B cell (primary cell): ENCODE measurements around the gene SERPINB6. TPM values are rescaled to one million over a fixed set of nuclear protein-coding genes. Genes with fewer than 3 reads are reported as not detected.

Experiments used
- ATAC-seq: fragments of 200-7000 bp; cut with Tn5 transposase; one replicate; pipeline ENCODE4 v1.10.0; 2021; ENCODE audit warnings: low read depth, mild to moderate bottlenecking, moderate number of reproducible peaks, moderate library complexity
- CTCF ChIA-PET: fragments of 350-600 bp; sonication (Branson Sonifier 250); formaldehyde crosslinking; loops from one replicate; lab custom pipeline; 2021; ENCODE audit warnings: antibody characterized with exemption, inconsistent platforms; lab: Charles Lee
- POLR2A ChIA-PET: fragments of 350-600 bp; sonication (Branson Sonifier 250); formaldehyde crosslinking; loops from one replicate; lab custom pipeline; 2021; ENCODE audit warnings: antibody characterized with exemption; lab: Charles Lee
- DNase-seq: peaks from one replicate; pipeline ENCODE4 v3.0.0; 2013
- H2AFZ ChIP-seq: 2 replicates; pipeline ENCODE4 v1.6.1; 2012; ENCODE audit warnings: mild to moderate bottlenecking, low read depth, low read length; ENCODE audit not compliant: insufficient read depth, poor library complexity, severe bottlenecking
- H3K27ac ChIP-seq, 2 donors: 1 replicate in 1 of 2; 2 replicates in 1 of 2; pipeline ENCODE4 v1.5.1; 2012 to 2013; ENCODE audit warnings: low read length in 2 of 2, mild to moderate bottlenecking in 2 of 2, moderate library complexity in 1 of 2
- H3K27me3 ChIP-seq, 4 experiments: fragments of 200-600 bp in 1 of 4; sonication (generic) in 1 of 4; replicated peaks in 1 of 4; 1 replicate in 2 of 4; 2 replicates in 2 of 4; pipeline versions ENCODE4 v1.6.1 to v1.7.0; 2013 to 2016; ENCODE audit warnings: low read length in 3 of 4, mild to moderate bottlenecking in 2 of 4, mixed read lengths in 1 of 4, moderate library complexity in 1 of 4; ENCODE audit not compliant: insufficient read depth in 4 of 4, control insufficient read depth in 3 of 4; ENCODE audit errors: control extremely low read depth in 1 of 4
- H3K36me3 ChIP-seq, 2 experiments: replicated peaks in 1 of 2; 1 replicate in 1 of 2; 2 replicates in 1 of 2; pipeline versions ENCODE4 v1.6.1 to v1.7.1; 2013; ENCODE audit warnings: low read length in 1 of 2; ENCODE audit not compliant: insufficient read depth in 2 of 2, control insufficient read depth in 1 of 2; ENCODE audit errors: control extremely low read depth in 1 of 2, extremely low read depth in 1 of 2
- H3K4me1 ChIP-seq, 2 donors: fragments of 200-600 bp in 1 of 2; sonication (generic) in 1 of 2; 1 replicate in 1 of 2; 2 replicates in 1 of 2; pipeline versions ENCODE4 v1.5.1 to v1.6.1; 2013 to 2017; ENCODE audit warnings: low read length in 2 of 2; ENCODE audit not compliant: control insufficient read depth in 2 of 2, insufficient read depth in 2 of 2
- H3K4me2 ChIP-seq: replicated peaks from 2 replicates; pipeline ENCODE3; 2012; ENCODE audit warnings: mild to moderate bottlenecking, low read depth, low read length; ENCODE audit not compliant: poor library complexity, severe bottlenecking
- H3K4me3 ChIP-seq, 5 experiments: fragments of 200-600 bp in 1 of 5; sonication (generic) in 1 of 5; 1 replicate in 3 of 5; 2 replicates in 2 of 5; pipeline versions ENCODE4 v1.5.1 to v1.7.0; 2011 to 2016; ENCODE audit warnings: low read length in 4 of 5, mild to moderate bottlenecking in 4 of 5, low read depth in 2 of 5, control low read depth in 1 of 5, moderate library complexity in 1 of 5; ENCODE audit not compliant: insufficient read depth in 1 of 5; ENCODE audit errors: control extremely low read depth in 1 of 5, extremely low read depth in 1 of 5
- H3K79me2 ChIP-seq: fragments of 200-600 bp; sonication (generic); one replicate; pipeline ENCODE4 v1.6.0; 2016; ENCODE audit warnings: low read length; ENCODE audit not compliant: control insufficient read depth, insufficient read depth
- H3K9ac ChIP-seq: fragments of 200-600 bp; sonication (generic); 2 replicates; pipeline ENCODE4 v1.6.1; 2017; ENCODE audit warnings: mild to moderate bottlenecking, low read length, moderate library complexity
- H3K9me3 ChIP-seq, 3 donors: one replicate each; pipeline versions ENCODE4 v1.6.1 to v1.7.1; 2013; ENCODE audit warnings: low read length in 2 of 3; ENCODE audit not compliant: control insufficient read depth in 2 of 3, insufficient read depth in 1 of 3; ENCODE audit errors: control extremely low read depth in 1 of 3
- H4K20me1 ChIP-seq: 2 replicates; pipeline ENCODE4 v1.6.0; 2012; ENCODE audit warnings: mild to moderate bottlenecking, low read length; ENCODE audit not compliant: insufficient read depth, control insufficient read depth, poor library complexity, severe bottlenecking
- H3K27ac Mint-ChIP-seq: one replicate; pipeline ENCODE4 v1.8.0; 2021; ENCODE audit warnings: mixed read lengths
- H3K27me3 Mint-ChIP-seq: one replicate; pipeline ENCODE4 v1.8.0; 2021; ENCODE audit warnings: mixed read lengths
- H3K4me1 Mint-ChIP-seq: one replicate; pipeline ENCODE4 v1.8.0; 2021; ENCODE audit warnings: mixed read lengths
- H3K4me3 Mint-ChIP-seq: one replicate; pipeline ENCODE4 v1.8.0; 2021; ENCODE audit warnings: mixed read lengths
- H3K9me3 Mint-ChIP-seq: one replicate; pipeline ENCODE4 v1.8.0; 2022; ENCODE audit warnings: mixed read lengths; ENCODE audit not compliant: insufficient read depth
- EZH2 ChIP-seq: IDR thresholded peaks from 2 replicates; pipeline ENCODE4 v1.6.1; 2012; ENCODE audit warnings: borderline replicate concordance, low read depth, mild to moderate bottlenecking, moderate library complexity, low read length; ENCODE audit not compliant: insufficient read depth, poor library complexity, severe bottlenecking
- WGBS: methylation state at CpG from one replicate; pipeline ENCODE4 v1.1.5; 2013; ENCODE audit warnings: missing lambda C conversion rate; ENCODE audit not compliant: insufficient coverage; 5-methylcytosine and 5-hydroxymethylcytosine counted together
- intact Hi-C: fragments of 100-400 bp; cut with micrococcal nuclease; formaldehyde crosslinking; loops from one replicate; pipeline ENCODE4 v1.10.0; 2022
- polyA plus RNA-seq: library from polyadenylated mRNA; depleted of rRNA; stranded (reverse); fragments of >200 nt; gene quantifications from 2 replicates; pipeline ENCODE4 v1.2.3, GENCODE V29; 2012
- total RNA-seq, 2 donors: library from RNA; stranded (reverse); fragments of 120-200 nt in 1 of 2; gene quantifications; 1 replicate in 1 of 2; 2 replicates in 1 of 2; pipeline versions ENCODE4 v1.2.3 to v1.2.4, GENCODE V29; 2013 to 2022
- TF ChIP-seq, protein P1 (sequence below): fragments of 200-600 bp; IDR thresholded peaks from one replicate; pipeline ENCODE4 v1.8.0; 2022; ENCODE audit warnings: antibody characterized with exemption, mild to moderate bottlenecking

Gene SERPINB6
- total and polyA plus RNA-seq, 2 donors (not counting 1 experiment from before 2014, with no cell fraction given), result 35.2 to 58.5 TPM

GRCh38 chr6:2980465-2980855, 9.1 kb upstream of the SERPINB6 start:
- intact Hi-C loops, result no loop called here
- Histone ChIP-seq H3K36me3 (no peaks in the 10 kb centered on the region), H3K4me3 (no peak overlapping the region), H4K20me1 (no peaks in the 10 kb centered on the region), H2AFZ (no peak overlapping the region), H3K4me2 (no peak overlapping the region), H3K27me3 (peaks cover 0 to 20% (median 3%) of the 10 kb centered on the region in 4 experiments), H3K9ac (no peak overlapping the region), H3K9me3 (no peaks in the 10 kb centered on the region), H3K79me2 (no peaks in the 10 kb centered on the region), H3K4me1 (no peaks in the 10 kb centered on the region), H3K27ac (no peak overlapping the region)
- ATAC-seq (no peak), DNase-seq (no peak)
- TF ChIP-seq, protein P1, sequence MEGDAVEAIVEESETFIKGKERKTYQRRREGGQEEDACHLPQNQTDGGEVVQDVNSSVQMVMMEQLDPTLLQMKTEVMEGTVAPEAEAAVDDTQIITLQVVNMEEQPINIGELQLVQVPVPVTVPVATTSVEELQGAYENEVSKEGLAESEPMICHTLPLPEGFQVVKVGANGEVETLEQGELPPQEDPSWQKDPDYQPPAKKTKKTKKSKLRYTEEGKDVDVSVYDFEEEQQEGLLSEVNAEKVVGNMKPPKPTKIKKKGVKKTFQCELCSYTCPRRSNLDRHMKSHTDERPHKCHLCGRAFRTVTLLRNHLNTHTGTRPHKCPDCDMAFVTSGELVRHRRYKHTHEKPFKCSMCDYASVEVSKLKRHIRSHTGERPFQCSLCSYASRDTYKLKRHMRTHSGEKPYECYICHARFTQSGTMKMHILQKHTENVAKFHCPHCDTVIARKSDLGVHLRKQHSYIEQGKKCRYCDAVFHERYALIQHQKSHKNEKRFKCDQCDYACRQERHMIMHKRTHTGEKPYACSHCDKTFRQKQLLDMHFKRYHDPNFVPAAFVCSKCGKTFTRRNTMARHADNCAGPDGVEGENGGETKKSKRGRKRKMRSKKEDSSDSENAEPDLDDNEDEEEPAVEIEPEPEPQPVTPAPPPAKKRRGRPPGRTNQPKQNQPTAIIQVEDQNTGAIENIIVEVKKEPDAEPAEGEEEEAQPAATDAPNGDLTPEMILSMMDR, result no peak
- no peak for TF ChIP-seq EZH2
- H3K4me1 Mint-ChIP-seq, result no peaks in the 10 kb centered on the region
- H3K27ac Mint-ChIP-seq, result no peak overlapping the region
- H3K4me3 Mint-ChIP-seq, result no peak overlapping the region
- CTCF ChIA-PET, result interaction anchor here (1.0 to 1.8 kb wide), 3 partner anchors 9 to 49 kb away, joined by 3 to 5 read pairs (median 4); no protein-coding TSS in a partner anchor
- no peaks in the 10 kb centered on the region for H3K9me3 Mint-ChIP-seq
- H3K27me3 Mint-ChIP-seq, result peaks cover 33% of the 10 kb centered on the region
- POLR2A ChIA-PET, result no interaction called here
- WGBS, result 100% methylated on average over 2 of the region's 3 CpGs

GRCh38 chr6:2979819-2980464, 8.6 kb upstream of the SERPINB6 start:
- Mint-ChIP-seq H3K27me3 (peaks cover 33% of the 10 kb centered on the region), H3K4me3 (no peak overlapping the region), H3K9me3 (no peaks in the 10 kb centered on the region), H3K4me1 (no peaks in the 10 kb centered on the region), H3K27ac (no peak overlapping the region)
- TF ChIP-seq, protein P1, result no peak
- no peak for TF ChIP-seq EZH2
- peaks cover 0 to 20% (median 3%) of the 10 kb centered on the region in 4 experiments for H3K27me3 ChIP-seq
- intact Hi-C loops, result no loop called here
- H3K9me3 ChIP-seq, result no peaks in the 10 kb centered on the region
- no peaks in the 10 kb centered on the region for H3K36me3 ChIP-seq
- DNase-seq, result no peak
- ChIA-PET POLR2A (no interaction called here), CTCF (interaction anchor here (1.0 to 1.8 kb wide), 4 partner anchors 9 to 68 kb away, joined by 3 to 5 read pairs (median 4); no protein-coding TSS in a partner anchor)
- no peak overlapping the region for H2AFZ ChIP-seq
- H4K20me1 ChIP-seq, result no peaks in the 10 kb centered on the region
- no peak overlapping the region for H3K9ac ChIP-seq
- H3K27ac ChIP-seq, result no peak overlapping the region
- no peaks in the 10 kb centered on the region for H3K79me2 ChIP-seq
- no peak overlapping the region for H3K4me2 ChIP-seq
- H3K4me1 ChIP-seq, result no peaks in the 10 kb centered on the region
- H3K4me3 ChIP-seq, result no peak overlapping the region
- no CpG with 5 or more reads among the region's 2 CpGs for WGBS
- ATAC-seq, result no peak
